AG04450 (cell line): ENCODE results near the gene SCYL1. TPM values are rescaled to one million over a fixed set of nuclear protein-coding genes. Genes with fewer than 3 reads are reported as not detected.

Source experiments
- CTCF ChIA-PET: fragments of 300-600, 350-600 bp; formaldehyde crosslinking; extraction: SDS; loops from one replicate; lab custom pipeline; 2022; ENCODE audit warnings: antibody characterized with exemption, inconsistent platforms; lab: Charles Lee
- POLR2A ChIA-PET: fragments of 350-600 bp; formaldehyde crosslinking; extraction: SDS; loops from one replicate; lab custom pipeline; 2021; ENCODE audit warnings: antibody characterized with exemption, inconsistent platforms; lab: Yijun Ruan, JAX
- DNase-seq: peaks from one replicate; pipeline ENCODE4 v3.0.0-alpha.2; 2011; ENCODE audit warnings: low read depth, low spot score
- H3K27ac ChIP-seq: one replicate; pipeline ENCODE4 v1.5.1; 2012; ENCODE audit warnings: low read depth, low read length, control low read depth
- H3K27me3 ChIP-seq: one replicate; pipeline ENCODE4 v1.6.0; 2012; ENCODE audit warnings: low read length; ENCODE audit not compliant: control insufficient read depth, insufficient read depth
- H3K4me3 ChIP-seq: 2 replicates; pipeline ENCODE4 v1.5.1; 2011; ENCODE audit warnings: mild to moderate bottlenecking, low read depth, low read length, control low read depth
- H3K9me3 ChIP-seq: 2 replicates; pipeline ENCODE4 v1.5.1; 2012; ENCODE audit warnings: low read length; ENCODE audit not compliant: control insufficient read depth, insufficient read depth
- polyA plus RNA-seq: library from polyadenylated mRNA; depleted of rRNA; stranded (reverse); fragments of >200 nt; gene quantifications from 2 replicates; pipeline ENCODE4 v1.2.3, GENCODE V29; 2011
- TF ChIP-seq, protein P1 (sequence below): IDR thresholded peaks from 2 replicates; pipeline ENCODE4 v1.5.1; 2011; ENCODE audit warnings: low read depth, low read length, control low read depth, inconsistent platforms

The SCYL1 gene
- polyA plus RNA-seq, 1 experiment = 60.9 TPM

- TF ChIP-seq, protein P1, sequence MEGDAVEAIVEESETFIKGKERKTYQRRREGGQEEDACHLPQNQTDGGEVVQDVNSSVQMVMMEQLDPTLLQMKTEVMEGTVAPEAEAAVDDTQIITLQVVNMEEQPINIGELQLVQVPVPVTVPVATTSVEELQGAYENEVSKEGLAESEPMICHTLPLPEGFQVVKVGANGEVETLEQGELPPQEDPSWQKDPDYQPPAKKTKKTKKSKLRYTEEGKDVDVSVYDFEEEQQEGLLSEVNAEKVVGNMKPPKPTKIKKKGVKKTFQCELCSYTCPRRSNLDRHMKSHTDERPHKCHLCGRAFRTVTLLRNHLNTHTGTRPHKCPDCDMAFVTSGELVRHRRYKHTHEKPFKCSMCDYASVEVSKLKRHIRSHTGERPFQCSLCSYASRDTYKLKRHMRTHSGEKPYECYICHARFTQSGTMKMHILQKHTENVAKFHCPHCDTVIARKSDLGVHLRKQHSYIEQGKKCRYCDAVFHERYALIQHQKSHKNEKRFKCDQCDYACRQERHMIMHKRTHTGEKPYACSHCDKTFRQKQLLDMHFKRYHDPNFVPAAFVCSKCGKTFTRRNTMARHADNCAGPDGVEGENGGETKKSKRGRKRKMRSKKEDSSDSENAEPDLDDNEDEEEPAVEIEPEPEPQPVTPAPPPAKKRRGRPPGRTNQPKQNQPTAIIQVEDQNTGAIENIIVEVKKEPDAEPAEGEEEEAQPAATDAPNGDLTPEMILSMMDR = no peak
- ChIA-PET POLR2A (interaction anchor here (0.5 to 9.2 kb wide), 11 partner anchors 10 to 66 kb away, joined by 3 to 242 read pairs (median 5); partner anchors contain the start of genes MALAT1, NEAT1 and SCYL1), CTCF (interaction anchor here (0.7 to 3.0 kb wide), 3 partner anchors 8 to 16 kb away, joined by 4 to 20 read pairs (median 8); no protein-coding TSS in a partner anchor)
- no peaks in the 10 kb centered on the region; the same call in 1 of the 2 replicates for H3K9me3 ChIP-seq
- peak overlapping the region; percentile 99 for H3K27ac ChIP-seq
- peak overlapping the region; percentile 45 for H3K4me3 ChIP-seq
- peak; percentile 100 for DNase-seq
- no peaks in the 10 kb centered on the region for H3K27me3 ChIP-seq
Measured at GRCh38 chr11:65487467-65488272, 37.2 kb upstream of the SCYL1 start.

GRCh38 chr11:65488273-65489034 lies 36.4 kb upstream of the SCYL1 start:
- Histone ChIP-seq H3K4me3 (peak overlapping the region; percentile 45), H3K27ac (peak overlapping the region; percentile 99), H3K27me3 (no peaks in the 10 kb centered on the region), H3K9me3 (no peaks in the 10 kb centered on the region; the same call in 1 of the 2 replicates)
- POLR2A ChIA-PET = interaction anchor here (1.0 to 9.2 kb wide), 9 partner anchors 10 to 67 kb away, joined by 3 to 242 read pairs (median 5); partner anchors contain the start of genes MALAT1 and NEAT1
- TF ChIP-seq, protein P1 = no peak
- CTCF ChIA-PET = interaction anchor here (1.0 to 3.0 kb wide), 6 partner anchors 8 to 72 kb away, joined by 3 to 20 read pairs (median 8); partner anchors contain the start of gene MALAT1
- no peak for DNase-seq

GRCh38 chr11:65489035-65489705 lies 35.7 kb upstream of the SCYL1 start:
- CTCF ChIA-PET = interaction anchor here (1.0 to 3.0 kb wide), 5 partner anchors 8 to 73 kb away, joined by 3 to 20 read pairs (median 8); partner anchors contain the start of gene MALAT1
- TF ChIP-seq, protein P1 = no peak
- Histone ChIP-seq H3K4me3 (no peak overlapping the region), H3K27me3 (no peaks in the 10 kb centered on the region), H3K27ac (peak overlapping the region; percentile 99), H3K9me3 (no peaks in the 10 kb centered on the region; the same call in 1 of the 2 replicates)
- POLR2A ChIA-PET = interaction anchor here (0.6 to 9.2 kb wide), 9 partner anchors 11 to 67 kb away, joined by 3 to 242 read pairs (median 11); partner anchors contain the start of genes MALAT1, NEAT1 and SCYL1
- DNase-seq = no peak

GRCh38 chr11:65489706-65490320 lies 35.1 kb upstream of the SCYL1 start:
- TF ChIP-seq, protein P1 = no peak
- no peaks in the 10 kb centered on the region; the same call in 1 of the 2 replicates for H3K9me3 ChIP-seq
- no peak overlapping the region for H3K4me3 ChIP-seq
- CTCF ChIA-PET = interaction anchor here (1.2 to 3.0 kb wide), 4 partner anchors 9 to 73 kb away, joined by 6 to 20 read pairs (median 8); partner anchors contain the start of gene MALAT1
- DNase-seq = no peak
- peak overlapping the region; percentile 99 for H3K27ac ChIP-seq
- POLR2A ChIA-PET = interaction anchor here (0.6 to 9.2 kb wide), 7 partner anchors 10 to 68 kb away, joined by 3 to 242 read pairs (median 37); partner anchors contain the start of genes MALAT1, NEAT1 and SCYL1
- H3K27me3 ChIP-seq = no peaks in the 10 kb centered on the region
